Measurements from ENCODE around the gene MLNR.

Gene MLNR

GRCh38 chr13:49217962-49218492, 2.1 kb upstream of the MLNR start:
- no peak overlapping the region for H3K4me3 Mint-ChIP-seq
- peaks cover 43 to 49% of the 10 kb centered on the region in 2 donors for H3K27me3 Mint-ChIP-seq
- peaks cover 19 to 40% of the 10 kb centered on the region in 2 donors for H3K4me1 Mint-ChIP-seq
- H3K9me3 Mint-ChIP-seq = peaks cover 0 to 3% of the 10 kb centered on the region in 2 donors
- H3K36me3 Mint-ChIP-seq = peaks cover 4 to 7% of the 10 kb centered on the region in 2 donors
- H3K27ac Mint-ChIP-seq = no peak overlapping the region
- no peak for ATAC-seq (replicated peaks)
- no peak for DNase-seq

DNA sequence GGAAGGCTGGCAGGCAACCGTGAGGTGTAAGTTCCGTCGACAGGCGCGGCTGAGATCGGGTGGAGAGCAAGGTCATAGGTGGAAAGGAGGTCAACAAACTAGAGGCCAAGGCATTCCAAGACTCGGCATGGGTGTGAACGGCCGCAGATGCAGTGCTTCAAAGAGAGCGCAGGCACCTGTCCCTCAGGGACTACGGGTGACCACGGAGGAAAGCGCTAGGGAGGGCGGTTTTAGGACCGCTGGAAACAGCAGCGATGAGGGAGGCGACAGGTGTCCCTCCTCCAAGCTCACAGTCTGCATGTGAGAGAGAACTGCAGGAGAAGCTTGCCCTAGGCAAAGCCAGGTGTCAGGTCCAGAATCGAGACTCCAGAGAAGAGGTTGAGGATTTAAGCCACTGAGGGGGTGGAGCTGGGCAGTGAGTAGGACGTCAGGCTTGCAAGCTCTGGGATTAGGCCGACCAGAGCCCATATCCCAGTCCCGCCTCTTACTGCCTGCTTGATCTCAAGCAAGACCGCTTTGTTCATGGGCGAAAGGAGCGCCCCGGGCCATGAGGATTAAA, 1.6 kb upstream of the MLNR start:
- Mint-ChIP-seq H3K36me3 (peaks cover 4 to 7% of the 10 kb centered on the region in 2 donors), H3K4me3 (no peak overlapping the region), H3K27me3 (peaks cover 43 to 49% of the 10 kb centered on the region in 2 donors), H3K9me3 (peaks cover 0 to 3% of the 10 kb centered on the region in 2 donors), H3K27ac (no peak overlapping the region), H3K4me1 (peaks cover 19 to 39% of the 10 kb centered on the region in 2 donors)
- no peak for DNase-seq
- ATAC-seq (replicated peaks) = no peak

- Mint-ChIP-seq H3K27ac (no peak overlapping the region), H3K36me3 (peaks cover 4 to 7% of the 10 kb centered on the region in 2 donors), H3K4me3 (peak overlapping the region; percentile 31 to 68), H3K9me3 (peaks cover 0 to 3% of the 10 kb centered on the region in 2 donors), H3K4me1 (peaks cover 13 to 29% of the 10 kb centered on the region in 2 donors), H3K27me3 (peaks cover 43 to 49% of the 10 kb centered on the region in 2 donors)
- ATAC-seq (replicated peaks) (peak; percentile 15 to 27), DNase-seq (no peak)
Measured at GRCh38 chr13:49219647-49220035, 497 bp upstream of the MLNR start.

GRCh38 chr13:49220856-49221589, 885 bp downstream of the MLNR start:
- Mint-ChIP-seq H3K4me3 (peak overlapping the region; percentile 72 to 76), H3K27ac (peak overlapping the region; percentile 68), H3K4me1 (peaks cover 7 to 18% of the 10 kb centered on the region in 2 donors), H3K27me3 (peaks cover 43 to 49% of the 10 kb centered on the region in 2 donors), H3K9me3 (peaks cover 0 to 3% of the 10 kb centered on the region in 2 donors), H3K36me3 (peaks cover 4 to 7% of the 10 kb centered on the region in 2 donors)
- peak; percentile 26 to 40 for ATAC-seq (replicated peaks)
- DNase-seq = no peak

DNA sequence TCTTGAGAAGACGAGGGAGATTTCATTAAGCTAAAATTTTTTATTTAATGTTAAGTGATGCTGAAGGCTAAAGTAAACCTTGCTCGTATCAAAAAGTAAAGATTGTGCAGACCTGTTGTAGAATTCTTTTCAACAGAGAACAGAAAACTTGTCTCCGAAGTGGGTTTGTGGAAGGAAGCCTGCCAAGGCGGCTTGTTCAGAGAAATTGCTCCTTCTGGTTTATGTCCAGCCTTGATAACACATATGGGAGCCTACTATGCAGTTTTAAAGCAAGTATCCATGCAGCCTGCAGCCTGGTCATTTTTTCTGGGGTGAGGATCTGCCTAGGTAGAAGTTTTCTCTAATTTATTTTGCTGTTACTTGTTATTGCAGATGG, 1.4 kb downstream of the MLNR start:
- Mint-ChIP-seq H3K9me3 (peaks cover 0 to 1% of the 10 kb centered on the region in 2 donors), H3K27ac (peak overlapping the region; percentile 68), H3K4me3 (peak overlapping the region in 1 of 2 donors; percentile 76)

GRCh38 chr13:49225223-49226042, 5.3 kb downstream of the MLNR start:
- ATAC-seq (replicated peaks) = no peak
- Mint-ChIP-seq H3K36me3 (peaks cover 2 to 3% of the 10 kb centered on the region in 2 donors), H3K4me3 (no peak overlapping the region), H3K27ac (no peak overlapping the region), H3K9me3 (no peaks in the 10 kb centered on the region), H3K27me3 (peaks cover 18 to 23% of the 10 kb centered on the region in 2 donors), H3K4me1 (peaks cover 2 to 6% of the 10 kb centered on the region in 2 donors)
- no peak for DNase-seq

More for the DNA sequence above, 1.4 kb downstream of the MLNR start:
- peaks cover 4 to 13% of the 10 kb centered on the region in 2 donors for H3K4me1 Mint-ChIP-seq
- H3K36me3 Mint-ChIP-seq = peaks cover 4 to 7% of the 10 kb centered on the region in 2 donors
- no peak for DNase-seq
- H3K27me3 Mint-ChIP-seq = peaks cover 43 to 49% of the 10 kb centered on the region in 2 donors
- no peak for ATAC-seq (replicated peaks)

DNA sequence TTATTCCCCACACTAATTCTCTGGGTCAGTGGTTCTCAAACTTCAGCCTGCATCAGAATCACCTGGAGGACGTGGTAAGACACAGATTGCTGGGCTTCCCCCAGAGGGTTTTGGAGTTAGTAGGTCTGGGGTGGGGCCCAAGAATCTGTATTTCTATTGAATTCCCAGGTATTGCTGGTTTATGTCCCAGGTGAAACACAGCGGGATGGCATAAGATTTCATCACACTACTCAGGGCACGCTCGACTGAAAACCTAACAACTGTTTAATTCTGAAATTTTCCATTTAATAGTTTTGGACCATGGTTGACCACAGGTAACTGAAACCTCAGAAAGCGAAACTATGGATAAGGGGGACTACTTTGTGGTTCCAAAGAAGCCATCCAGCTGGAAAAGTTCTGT, 6.5 kb downstream of the MLNR start:
- H3K9me3 Mint-ChIP-seq = no peaks in the 10 kb centered on the region
- H3K27me3 Mint-ChIP-seq = peaks cover 11 to 17% of the 10 kb centered on the region in 2 donors
- H3K36me3 Mint-ChIP-seq = no peaks in the 10 kb centered on the region
- no peaks in the 10 kb centered on the region for H3K4me1 Mint-ChIP-seq
- ATAC-seq (replicated peaks) = no peak
- H3K4me3 Mint-ChIP-seq = no peak overlapping the region
- no peak overlapping the region for H3K27ac Mint-ChIP-seq
- DNase-seq = no peak

DNA sequence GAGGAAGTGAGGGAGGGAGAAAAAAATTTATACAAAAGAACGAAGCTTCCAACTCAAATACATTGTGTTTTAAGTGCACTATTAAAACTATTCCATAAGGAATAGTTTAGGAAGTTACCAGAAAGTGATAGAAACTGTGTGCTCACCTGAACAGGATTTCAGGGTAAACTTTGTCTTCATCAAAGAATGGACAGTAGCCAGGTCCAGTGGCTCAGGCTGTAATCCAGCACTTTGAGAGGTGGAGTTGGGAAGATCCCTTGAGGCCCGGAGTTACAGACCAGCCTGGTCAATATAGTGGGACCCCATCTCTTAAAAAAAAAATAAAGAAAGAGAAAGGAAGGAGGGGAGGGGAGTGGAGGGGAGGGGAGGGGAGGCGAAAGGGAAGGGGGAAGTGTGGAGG, 14.6 kb downstream of the MLNR start:
- Mint-ChIP-seq H3K27me3 (no peaks in the 10 kb centered on the region), H3K9me3 (no peaks in the 10 kb centered on the region), H3K4me3 (no peak overlapping the region), H3K4me1 (peaks cover 10 to 11% of the 10 kb centered on the region in 2 donors), H3K27ac (no peak overlapping the region), H3K36me3 (no peaks in the 10 kb centered on the region)
- no peak for ATAC-seq (replicated peaks)
- DNase-seq = no peak

- Mint-ChIP-seq H3K9me3 (no peaks in the 10 kb centered on the region), H3K27ac (no peak overlapping the region), H3K4me1 (peaks cover 10 to 11% of the 10 kb centered on the region in 2 donors), H3K27me3 (no peaks in the 10 kb centered on the region), H3K4me3 (no peak overlapping the region), H3K36me3 (no peaks in the 10 kb centered on the region)
- DNase-seq = no peak
- ATAC-seq (replicated peaks) = no peak
Measured at GRCh38 chr13:49235856-49236431, 15.8 kb downstream of the MLNR start.

GRCh38 chr13:49238621-49239020, 18.5 kb downstream of the MLNR start:
- no peak for ATAC-seq (replicated peaks)
- H3K27me3 Mint-ChIP-seq = no peaks in the 10 kb centered on the region
- no peak for DNase-seq
- H3K27ac Mint-ChIP-seq = no peak overlapping the region
- peaks cover 0 to 6% of the 10 kb centered on the region in 2 donors for H3K36me3 Mint-ChIP-seq
- H3K4me3 Mint-ChIP-seq = no peak overlapping the region
- peaks cover 0 to 2% of the 10 kb centered on the region in 2 donors for H3K9me3 Mint-ChIP-seq
- H3K4me1 Mint-ChIP-seq = peaks cover 10 to 11% of the 10 kb centered on the region in 2 donors

DNA sequence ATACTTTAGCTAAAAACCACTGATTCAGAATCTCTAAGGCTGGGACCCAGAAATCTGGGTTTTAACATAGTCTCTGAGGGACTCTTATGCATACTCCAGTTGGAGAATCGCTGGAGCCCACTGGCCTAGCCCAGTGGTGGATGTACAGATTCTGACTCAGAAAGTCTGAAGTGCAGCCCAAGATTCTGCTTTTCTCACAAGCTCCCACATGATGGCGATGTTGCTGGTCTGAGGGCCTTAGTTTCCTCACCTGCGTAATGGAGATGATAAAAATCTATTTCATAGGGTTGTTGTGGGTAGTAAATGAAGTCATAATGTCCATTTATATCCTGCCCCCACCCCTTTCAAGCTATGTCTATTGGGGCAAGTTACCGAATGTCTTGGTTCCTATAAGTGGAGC, 19.9 kb downstream of the MLNR start:
- Mint-ChIP-seq H3K27ac (no peak overlapping the region), H3K36me3 (peaks cover 0 to 6% of the 10 kb centered on the region in 2 donors), H3K4me3 (no peak overlapping the region), H3K9me3 (peaks cover 0 to 2% of the 10 kb centered on the region in 2 donors), H3K27me3 (no peaks in the 10 kb centered on the region), H3K4me1 (no peaks in the 10 kb centered on the region)
- DNase-seq = no peak
- ATAC-seq (replicated peaks) = peak; percentile 67 to 81

- Mint-ChIP-seq H3K9me3 (peaks cover 0 to 2% of the 10 kb centered on the region in 2 donors), H3K27me3 (no peaks in the 10 kb centered on the region), H3K36me3 (peaks cover 0 to 6% of the 10 kb centered on the region in 2 donors), H3K4me1 (no peaks in the 10 kb centered on the region), H3K27ac (no peak overlapping the region), H3K4me3 (no peak overlapping the region)
- ATAC-seq (replicated peaks) (no peak), DNase-seq (no peak)
Measured at GRCh38 chr13:49241296-49241695, 21.2 kb downstream of the MLNR start.

DNA sequence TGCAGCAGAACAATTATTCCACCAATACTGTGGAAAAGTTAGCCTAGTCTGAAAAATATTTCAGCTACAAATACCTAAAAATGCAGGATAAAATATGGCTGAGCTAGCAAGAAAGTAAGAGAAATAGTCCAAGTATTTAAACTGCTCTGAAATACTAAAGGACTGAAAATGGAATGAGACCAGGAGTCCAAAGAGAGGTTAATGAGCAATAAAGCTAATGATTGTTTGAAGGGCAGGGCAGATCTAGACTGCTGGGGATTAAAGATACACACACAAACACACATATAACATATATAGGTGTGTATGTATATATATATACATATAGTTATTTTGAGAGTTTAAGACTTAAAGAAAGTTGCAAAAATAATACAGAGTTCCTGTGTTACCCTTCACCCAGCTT, 25.0 kb downstream of the MLNR start:
- Mint-ChIP-seq H3K9me3 (peaks cover 0 to 2% of the 10 kb centered on the region in 2 donors), H3K36me3 (peaks cover under 1 to 6% of the 10 kb centered on the region in 2 donors), H3K27me3 (no peaks in the 10 kb centered on the region), H3K4me3 (no peak overlapping the region), H3K4me1 (peaks cover 8 to 18% of the 10 kb centered on the region in 2 donors), H3K27ac (no peak overlapping the region)
- DNase-seq = no peak
- ATAC-seq (replicated peaks) = no peak

Measured in stimulated activated naive B cell treated with anti-CD40 and anti-IgM and Interleukin-4, amounts not matched to agents 10 μg/mL and 1 μg/mL and 100 μg/mL, for 72 hours (primary cell).